HUES64 (cell line): ENCODE measurements around the gene NXPH4.

ENCODE experiments used
- H3K27ac ChIP-seq: 2 replicates; pipeline ENCODE4 v1.7.0; 2013; ENCODE audit warnings: low read depth, low read length, inconsistent platforms
- H3K27me3 ChIP-seq: 2 replicates; pipeline ENCODE4 v1.6.1; 2013; ENCODE audit warnings: mild to moderate bottlenecking, low read length; ENCODE audit not compliant: insufficient read depth
- H3K36me3 ChIP-seq: 2 replicates; pipeline ENCODE4 v1.6.1; 2013; ENCODE audit warnings: mild to moderate bottlenecking, low read length; ENCODE audit not compliant: insufficient read depth
- H3K4me1 ChIP-seq: 2 replicates; pipeline ENCODE4 v1.6.1; 2013; ENCODE audit warnings: mild to moderate bottlenecking, low read length, moderate library complexity; ENCODE audit not compliant: insufficient read depth
- H3K4me3 ChIP-seq: 2 replicates; pipeline ENCODE4 v1.5.1; 2013; ENCODE audit warnings: mild to moderate bottlenecking, low read length, moderate library complexity
- H3K9ac ChIP-seq: 2 replicates; pipeline ENCODE4 v1.6.1; 2013; ENCODE audit warnings: mild to moderate bottlenecking, low read depth, low read length
- H3K9me3 ChIP-seq: 2 replicates; pipeline ENCODE4 v1.6.1; 2013; ENCODE audit warnings: low read depth, low read length; ENCODE audit not compliant: insufficient read depth
- WGBS: fragments of 150-250, 120-280 bp; methylation state at CpG from one replicate; pipeline ENCODE4 v1.1.7; 2013; ENCODE audit warnings: missing lambda C conversion rate; 5-methylcytosine and 5-hydroxymethylcytosine counted together

NXPH4 gene

DNA sequence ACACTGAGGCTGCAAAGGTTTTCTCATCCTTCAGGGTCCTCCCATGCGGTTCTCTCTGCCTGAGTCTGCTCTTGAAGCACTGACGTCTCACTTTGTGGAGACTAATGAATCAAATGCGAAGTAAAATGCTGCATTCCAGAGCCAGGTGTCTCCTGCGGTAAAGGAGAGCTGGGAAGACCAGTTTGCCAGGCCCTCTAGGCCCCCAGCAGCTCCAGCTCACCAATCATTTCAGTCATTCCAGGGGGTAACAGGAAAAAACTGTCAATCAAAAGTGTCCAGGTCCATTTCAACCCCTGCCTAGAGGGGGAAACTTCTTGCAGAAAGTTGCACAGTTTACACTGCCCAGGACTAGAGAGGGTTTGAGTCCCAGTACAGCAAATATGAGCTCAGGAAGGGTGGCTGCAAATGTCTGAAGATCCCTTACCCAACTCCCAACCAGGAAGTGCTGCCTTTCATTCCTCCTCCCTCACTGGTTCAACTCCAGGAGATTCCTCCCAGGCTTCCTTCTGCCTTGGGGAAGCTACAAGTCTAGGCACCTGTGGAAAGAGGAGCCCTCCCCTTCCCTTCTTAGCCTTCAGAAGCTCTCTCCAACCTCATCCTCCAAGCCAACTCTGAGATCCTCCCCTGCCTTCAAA is 2.7 kb upstream of the NXPH4 start:
- H3K9ac ChIP-seq: no peak overlapping the region
- H3K4me1 ChIP-seq: peaks cover 13% of the 10 kb centered on the region
- peaks cover 32% of the 10 kb centered on the region for H3K36me3 ChIP-seq
- H3K4me3 ChIP-seq: peak overlapping the region; percentile 11; the same call in 1 of the 2 replicates
- peaks cover 54% of the 10 kb centered on the region for H3K27me3 ChIP-seq
- no peak overlapping the region for H3K27ac ChIP-seq
- H3K9me3 ChIP-seq: no peaks in the 10 kb centered on the region
- WGBS: 62% methylated on average over 4 of the region's 4 CpGs

DNA sequence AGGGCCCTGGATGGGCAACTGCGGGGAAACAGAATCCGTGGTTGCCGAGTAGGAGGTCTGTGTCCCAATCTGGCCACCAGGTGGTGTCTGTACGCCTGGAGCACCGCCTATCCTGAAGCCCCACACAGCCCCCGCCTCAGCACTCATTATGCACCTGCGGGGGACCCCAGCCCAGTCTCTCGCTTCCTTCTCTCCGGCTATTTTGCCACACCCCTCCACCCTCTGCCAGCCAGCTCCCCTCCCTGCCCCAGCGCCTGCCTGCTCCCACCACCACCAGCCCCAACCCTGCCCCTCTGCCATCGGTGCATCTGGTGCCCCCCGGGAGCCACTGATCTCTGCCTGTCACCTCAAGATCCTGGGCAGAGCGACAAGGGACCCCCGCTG is 2.2 kb upstream of the NXPH4 start:
- no peak overlapping the region for H3K4me3 ChIP-seq

DNA sequence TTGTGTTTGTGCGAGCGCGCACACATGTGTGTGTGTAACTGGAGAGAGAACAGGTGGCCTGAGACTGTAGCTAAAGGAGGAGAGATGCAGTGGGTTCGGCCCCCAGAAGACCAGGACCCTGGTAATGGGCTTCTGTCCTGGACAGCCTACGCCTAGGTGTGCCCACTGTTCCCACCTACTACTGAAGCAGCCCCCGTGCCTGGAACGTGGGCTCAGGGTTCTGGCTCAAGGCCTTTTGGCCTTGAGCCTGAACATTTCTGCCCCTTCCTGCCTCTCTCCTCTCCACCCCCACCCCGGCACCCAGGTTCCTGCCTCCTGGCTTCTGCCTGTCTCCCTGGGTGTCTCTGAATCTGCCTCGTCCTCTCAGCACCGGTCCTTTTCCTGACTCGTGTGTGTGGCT is 1.5 kb upstream of the NXPH4 start:
- H3K4me1 ChIP-seq: peaks cover 18% of the 10 kb centered on the region
- H3K27me3 ChIP-seq: peaks cover 66% of the 10 kb centered on the region
- WGBS: 66% methylated on average over 11 of the region's 11 CpGs

More for the DNA sequence above, 2.2 kb upstream of the NXPH4 start:
- Histone ChIP-seq H3K9ac (no peak overlapping the region), H3K4me1 (peaks cover 13% of the 10 kb centered on the region), H3K9me3 (no peaks in the 10 kb centered on the region), H3K27me3 (peaks cover 59% of the 10 kb centered on the region), H3K36me3 (peaks cover 27% of the 10 kb centered on the region), H3K27ac (no peak overlapping the region)
- WGBS: 10% methylated on average over 14 of the region's 14 CpGs

DNA sequence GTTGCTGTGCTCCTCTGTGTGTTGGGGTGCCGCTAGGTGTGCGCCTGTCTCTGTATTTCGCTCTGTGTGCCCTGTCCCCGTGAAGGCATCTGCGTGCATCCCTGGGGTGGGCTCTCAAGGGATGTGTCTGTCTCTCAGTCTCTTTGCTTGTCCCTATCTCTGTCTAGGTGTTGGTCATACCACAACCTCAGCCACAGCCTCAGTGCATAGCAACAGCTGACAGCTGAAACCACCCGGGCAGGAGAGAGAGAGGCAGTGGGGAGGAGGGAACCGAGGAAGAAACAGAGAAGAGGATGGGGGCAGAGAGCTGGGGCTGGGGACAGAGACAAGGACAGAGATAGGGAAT is 953 bp upstream of the NXPH4 start:
- H3K9me3 ChIP-seq: no peaks in the 10 kb centered on the region
- peaks cover 72% of the 10 kb centered on the region for H3K27me3 ChIP-seq
- peaks cover 15% of the 10 kb centered on the region for H3K36me3 ChIP-seq
- H3K27ac ChIP-seq: no peak overlapping the region
- H3K4me1 ChIP-seq: peaks cover 18% of the 10 kb centered on the region
- WGBS: 45% methylated on average over 7 of the region's 7 CpGs
- H3K4me3 ChIP-seq: no peak overlapping the region
- H3K9ac ChIP-seq: no peak overlapping the region

More for the DNA sequence above, 1.5 kb upstream of the NXPH4 start:
- peaks cover 20% of the 10 kb centered on the region for H3K36me3 ChIP-seq
- H3K9ac ChIP-seq: no peak overlapping the region
- no peak overlapping the region for H3K4me3 ChIP-seq
- no peak overlapping the region for H3K27ac ChIP-seq
- no peaks in the 10 kb centered on the region for H3K9me3 ChIP-seq

DNA sequence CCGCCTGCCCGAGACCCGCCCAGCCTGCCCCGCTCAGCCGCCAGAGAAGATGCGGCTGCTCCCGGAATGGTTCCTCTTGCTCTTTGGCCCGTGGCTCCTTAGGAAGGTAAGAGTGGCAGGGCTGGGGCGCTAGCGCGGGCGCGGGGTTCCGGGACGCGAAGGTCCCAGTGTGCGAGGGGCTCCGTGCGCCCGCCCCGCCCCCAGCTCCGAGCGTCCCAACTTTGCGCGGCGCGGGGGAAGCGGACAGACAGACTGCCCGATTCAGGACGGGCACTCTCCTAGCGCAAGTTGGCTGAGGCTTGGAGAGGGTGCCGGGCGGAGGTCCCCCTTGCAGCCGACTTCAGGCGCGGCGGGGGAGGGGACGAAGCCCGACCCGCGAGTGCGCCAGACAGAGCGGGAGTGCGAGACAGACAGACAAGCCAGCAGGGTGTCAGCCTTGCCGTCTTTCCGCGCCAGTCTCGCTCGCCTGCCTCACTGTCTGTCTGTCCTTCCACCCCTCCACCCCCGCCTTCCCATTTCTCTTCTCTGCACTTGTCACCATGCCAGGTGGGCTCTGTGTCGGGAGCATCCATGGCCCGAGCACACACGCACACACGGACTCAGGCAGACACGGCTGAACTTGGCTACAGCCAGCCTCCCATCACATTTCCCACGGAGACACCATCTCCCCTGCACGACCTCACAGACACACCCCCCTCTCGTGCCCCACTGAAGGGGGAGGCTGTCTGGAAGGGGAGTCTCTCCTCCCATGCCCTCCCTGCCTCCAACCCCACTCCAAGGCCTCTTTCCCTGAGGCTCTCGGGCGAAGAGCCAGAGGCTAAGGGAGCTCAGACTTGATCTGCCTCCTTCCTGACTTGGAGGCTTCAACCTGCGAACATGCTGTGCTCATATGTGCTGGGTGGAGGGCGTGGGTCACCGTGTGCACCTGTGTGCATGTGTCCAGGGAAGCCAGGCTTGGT is 606 bp downstream of the NXPH4 start:
- H3K9ac ChIP-seq: no peak overlapping the region
- peaks cover 87% of the 10 kb centered on the region for H3K27me3 ChIP-seq
- no peaks in the 10 kb centered on the region for H3K9me3 ChIP-seq
- H3K4me1 ChIP-seq: peaks cover 25% of the 10 kb centered on the region
- peaks cover 1% of the 10 kb centered on the region; the same call in 1 of the 2 replicates for H3K36me3 ChIP-seq
- peak overlapping the region; percentile 45 for H3K4me3 ChIP-seq
- WGBS: 3% methylated on average over 61 of the region's 63 CpGs
- no peak overlapping the region for H3K27ac ChIP-seq

DNA sequence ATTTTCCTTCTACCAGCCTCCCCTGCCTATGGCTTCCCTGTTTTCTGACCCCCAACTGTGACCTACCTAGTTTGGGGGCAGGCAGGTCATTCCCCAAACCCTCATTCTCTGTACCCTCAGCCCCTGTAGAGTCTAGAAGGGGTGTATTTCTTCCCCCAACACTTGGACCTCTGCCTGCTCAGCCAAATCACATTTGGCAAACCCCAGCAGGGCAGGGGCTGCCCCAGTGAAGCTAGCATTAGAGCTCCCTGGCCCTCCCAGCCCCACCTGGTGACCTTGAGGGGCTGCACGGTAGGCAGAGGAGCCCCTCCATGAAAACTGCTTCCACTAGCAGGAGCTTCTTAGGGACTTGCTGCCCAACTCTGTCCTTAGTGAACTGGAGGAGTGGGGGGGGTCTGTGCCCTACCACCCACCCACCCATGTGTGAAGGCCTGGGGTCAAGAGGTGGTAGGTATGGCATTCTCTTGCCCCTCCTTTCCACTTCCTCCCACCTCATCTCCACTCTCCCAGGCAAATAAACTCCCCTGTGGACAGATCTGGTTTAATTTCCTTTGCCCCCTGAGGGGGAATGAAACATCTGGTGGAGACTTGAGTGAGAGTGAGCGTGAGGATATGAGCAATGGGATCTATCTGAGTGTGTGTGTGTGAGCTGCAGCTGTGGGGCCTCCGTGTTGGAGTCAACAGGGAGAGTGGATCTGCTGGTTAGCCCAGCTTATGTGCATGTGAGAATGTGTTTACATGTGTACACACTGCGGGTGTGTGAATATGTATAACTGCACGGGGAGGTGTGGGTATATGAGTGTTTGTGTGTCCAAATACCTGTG is 1.6 kb downstream of the NXPH4 start:
- H3K9me3 ChIP-seq: no peaks in the 10 kb centered on the region
- peaks cover 98% of the 10 kb centered on the region for H3K27me3 ChIP-seq
- H3K36me3 ChIP-seq: no peaks in the 10 kb centered on the region
- 56% methylated on average over 5 of the region's 5 CpGs for WGBS
- no peak overlapping the region for H3K27ac ChIP-seq
- no peak overlapping the region for H3K4me3 ChIP-seq
- peaks cover 21% of the 10 kb centered on the region for H3K4me1 ChIP-seq
- no peak overlapping the region for H3K9ac ChIP-seq

DNA sequence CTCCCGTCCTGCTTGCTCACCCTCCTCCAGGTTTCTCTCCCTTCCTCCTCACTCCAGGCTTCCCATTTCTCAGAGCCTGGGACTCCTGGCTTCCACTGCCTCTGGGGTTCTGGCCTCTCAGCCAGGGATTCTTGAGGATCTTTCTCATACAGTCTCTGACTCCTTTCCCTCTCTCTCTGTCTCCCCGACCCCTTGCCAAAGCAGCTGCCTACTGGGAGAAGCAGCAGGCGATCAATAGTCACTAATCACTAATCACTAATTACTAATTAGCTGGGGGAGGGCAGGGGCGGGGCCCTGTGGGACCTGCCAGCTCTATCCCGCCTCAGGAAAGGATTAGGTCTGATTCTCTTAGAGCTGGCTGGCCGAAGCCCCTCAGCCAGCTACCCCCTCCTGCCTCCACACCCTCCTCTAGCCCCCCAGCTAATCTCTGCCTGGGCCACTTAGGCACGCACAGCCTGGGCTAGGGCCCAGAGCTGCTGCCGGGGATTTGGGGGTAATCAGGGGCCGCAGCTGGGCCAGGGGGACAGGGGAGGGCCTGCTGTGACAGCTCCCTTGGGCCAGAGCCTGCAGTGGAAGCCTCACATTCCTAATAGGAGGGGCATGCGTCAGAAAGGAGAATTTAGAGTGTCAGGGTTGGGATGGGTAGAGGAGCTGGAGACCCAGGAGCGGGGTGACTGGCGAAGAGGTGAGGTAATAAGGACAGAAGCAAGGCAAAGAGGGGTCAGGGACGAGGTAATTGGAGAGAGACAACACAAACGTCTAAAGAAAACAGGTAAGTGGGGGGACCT is 2.8 kb downstream of the NXPH4 start:
- Histone ChIP-seq H3K4me3 (no peak overlapping the region; the same call in 1 of the 2 replicates), H3K27me3 (peaks cover 99% of the 10 kb centered on the region), H3K9me3 (no peaks in the 10 kb centered on the region), H3K36me3 (no peaks in the 10 kb centered on the region), H3K27ac (no peak overlapping the region), H3K9ac (no peak overlapping the region), H3K4me1 (peaks cover 12% of the 10 kb centered on the region)
- WGBS: 19% methylated on average over 14 of the region's 14 CpGs

DNA sequence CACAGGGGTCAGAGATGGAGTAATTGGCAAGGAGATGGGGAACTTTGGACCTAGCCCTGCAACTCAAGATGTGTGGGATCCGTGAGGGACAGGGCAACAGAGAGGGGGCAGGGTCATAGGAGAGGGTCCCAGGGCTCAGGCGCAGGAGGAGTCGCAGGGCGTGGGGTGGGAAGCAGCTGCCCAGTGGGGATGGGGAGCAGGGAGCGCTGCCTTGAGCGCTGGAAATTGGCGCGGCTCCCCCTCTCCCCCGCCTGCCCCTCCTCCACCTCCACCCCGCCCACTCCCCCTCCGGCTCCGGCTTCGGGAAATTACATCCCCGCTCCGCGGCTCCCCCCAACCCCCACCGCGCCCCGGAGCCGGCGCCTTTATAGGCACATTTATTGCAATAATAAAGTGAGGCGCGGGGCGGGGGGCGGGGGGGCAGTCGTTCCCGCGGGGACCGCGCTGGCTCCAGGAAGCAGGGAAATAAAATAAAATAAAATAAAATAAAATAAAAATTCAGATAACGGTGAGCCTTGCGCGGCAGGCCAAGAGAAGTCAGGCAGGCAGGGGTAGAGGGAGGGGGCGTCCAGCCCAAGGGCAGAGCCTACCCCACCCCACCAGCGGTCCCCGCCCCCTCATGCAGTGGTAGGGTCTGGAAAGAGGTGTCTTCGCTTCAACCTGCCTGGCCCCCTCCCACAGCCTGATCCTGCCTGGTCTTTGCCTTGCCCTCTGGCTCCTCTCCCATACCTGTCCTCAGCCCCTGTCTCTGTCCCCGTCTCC is 3.6 kb downstream of the NXPH4 start:
- Histone ChIP-seq H3K27ac (no peak overlapping the region), H3K4me3 (no peak overlapping the region; the same call in 1 of the 2 replicates), H3K36me3 (no peaks in the 10 kb centered on the region), H3K4me1 (peaks cover 12% of the 10 kb centered on the region), H3K9ac (no peak overlapping the region), H3K9me3 (no peaks in the 10 kb centered on the region), H3K27me3 (peaks cover 99% of the 10 kb centered on the region)
- WGBS: 7% methylated on average over 13 of the region's 38 CpGs

DNA sequence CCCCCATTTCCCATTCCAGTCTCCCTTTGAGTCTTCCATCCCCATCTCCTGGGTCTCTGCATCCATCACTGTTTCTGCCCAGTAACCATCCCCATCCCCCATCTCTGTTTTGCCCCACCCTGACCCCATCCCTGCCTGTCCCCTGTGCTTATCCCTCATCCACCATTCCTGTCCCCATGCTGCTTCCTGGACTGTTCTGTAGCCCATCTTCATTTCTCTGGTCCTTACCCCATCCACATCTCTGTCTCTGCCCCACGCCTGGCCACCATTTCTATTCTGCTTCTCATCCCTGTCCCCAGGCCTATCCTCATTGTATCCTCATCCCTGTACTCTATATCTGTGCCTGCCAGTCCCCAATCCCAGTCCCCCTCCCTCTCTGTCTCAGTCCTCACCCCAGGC is 4.2 kb downstream of the NXPH4 start:
- Histone ChIP-seq H3K4me1 (peaks cover 12% of the 10 kb centered on the region), H3K27me3 (peaks cover 99% of the 10 kb centered on the region), H3K27ac (no peak overlapping the region), H3K9ac (no peak overlapping the region), H3K36me3 (no peaks in the 10 kb centered on the region), H3K9me3 (no peaks in the 10 kb centered on the region), H3K4me3 (no peak overlapping the region)
- WGBS: 51% methylated on average over 1 of the region's 1 CpG
